NCI-H1417 (cell line): ENCODE measurements around the gene ZNF556.

Source experiments
- DNase-seq, 3 experiments: peaks; one replicate each; lab custom pipeline; 2025; lab: John Stamatoyannopoulos, UW

The ZNF556 gene

DNA sequence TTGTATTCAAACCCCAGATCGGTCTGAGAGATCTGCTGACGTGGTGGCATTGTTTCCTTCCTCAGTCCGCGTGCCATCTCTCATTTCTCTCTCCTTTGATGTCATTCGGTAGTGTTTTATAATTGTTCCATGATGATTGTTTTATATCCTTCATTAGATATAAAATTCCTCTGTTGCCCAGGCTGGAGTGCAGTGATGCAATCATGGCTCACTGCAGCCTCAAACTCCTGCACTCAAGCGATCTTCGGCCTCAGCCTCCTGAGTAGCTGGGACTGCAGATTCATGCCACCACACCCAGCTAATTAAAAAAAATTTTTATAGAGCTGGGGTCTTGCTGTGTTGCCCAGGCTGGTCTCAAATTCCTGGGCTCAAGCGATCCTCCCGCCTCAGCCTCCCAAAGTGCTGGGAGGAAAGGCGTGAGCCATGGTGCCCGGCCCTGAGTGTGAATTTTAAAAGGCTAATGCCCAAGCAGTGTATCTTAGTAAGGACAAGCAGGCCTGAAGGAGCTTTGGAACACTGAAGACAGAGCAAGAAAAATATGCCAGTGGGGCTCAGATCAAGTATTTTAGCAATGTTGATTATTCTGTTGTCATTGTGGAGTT lies 38.9 kb downstream of the ZNF556 start:
- no peak for DNase-seq

DNA sequence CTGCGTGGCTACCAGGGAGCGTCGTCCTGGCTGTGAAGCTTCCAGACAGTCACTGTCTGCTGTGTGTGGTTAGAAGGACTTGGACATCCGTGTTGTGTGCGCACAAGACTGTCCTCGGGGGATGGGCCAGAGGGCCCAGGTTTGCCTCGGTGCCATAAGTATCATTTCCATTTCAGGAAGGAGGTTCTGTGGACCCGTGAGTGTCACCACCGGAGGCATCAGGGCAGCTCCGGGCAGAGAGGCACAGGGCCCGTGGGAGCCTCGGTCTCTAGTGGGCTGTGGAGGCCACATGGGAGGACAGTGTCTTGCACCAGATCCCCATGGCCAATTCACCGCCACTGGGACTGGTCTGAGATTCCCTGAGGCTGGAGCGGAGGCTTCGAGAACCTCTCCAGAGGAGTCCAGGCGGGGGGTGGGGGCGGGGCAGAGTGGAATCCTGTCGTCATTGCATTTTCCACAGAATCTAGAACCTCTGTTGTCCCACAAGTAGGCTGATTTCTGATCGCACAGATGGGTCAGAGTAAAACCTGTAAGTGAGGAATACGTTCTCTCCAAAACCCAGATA lies 39.6 kb downstream of the ZNF556 start:
- DNase-seq, result no peak

GRCh38 chr19:2912306-2912705 lies 45.2 kb downstream of the ZNF556 start:
- DNase-seq, result no peak

- no peak for DNase-seq
Observed at GRCh38 chr19:2917275-2918184, 50.4 kb downstream of the ZNF556 start.

DNA sequence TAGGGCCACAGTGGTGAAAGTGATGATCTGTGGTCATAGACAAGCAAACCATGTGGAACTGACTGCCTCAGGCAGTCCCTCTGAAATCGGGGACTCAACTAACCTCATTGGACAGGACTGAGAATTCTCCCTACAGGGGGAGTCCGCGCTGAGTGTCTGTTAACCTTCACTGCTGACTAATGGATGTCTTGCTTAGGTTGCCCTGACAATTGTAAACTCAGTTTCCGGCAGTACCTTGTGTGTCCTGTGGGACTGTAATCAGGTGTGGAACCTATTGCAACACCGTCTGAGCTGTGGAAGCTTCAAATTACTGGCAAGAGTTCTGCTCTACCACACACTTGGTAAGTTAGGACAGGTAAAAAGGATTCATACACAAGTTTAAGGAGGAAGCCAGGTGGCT lies 55.9 kb downstream of the ZNF556 start:
- DNase-seq, result peak in 1 of 3 experiments; percentile 33

GRCh38 chr19:2923510-2923909 lies 56.4 kb downstream of the ZNF556 start:
- DNase-seq, result peak in 2 of 3 experiments; percentile 8 to 59

GRCh38 chr19:2926341-2927031 lies 59.4 kb downstream of the ZNF556 start:
- DNase-seq, result no peak

DNA sequence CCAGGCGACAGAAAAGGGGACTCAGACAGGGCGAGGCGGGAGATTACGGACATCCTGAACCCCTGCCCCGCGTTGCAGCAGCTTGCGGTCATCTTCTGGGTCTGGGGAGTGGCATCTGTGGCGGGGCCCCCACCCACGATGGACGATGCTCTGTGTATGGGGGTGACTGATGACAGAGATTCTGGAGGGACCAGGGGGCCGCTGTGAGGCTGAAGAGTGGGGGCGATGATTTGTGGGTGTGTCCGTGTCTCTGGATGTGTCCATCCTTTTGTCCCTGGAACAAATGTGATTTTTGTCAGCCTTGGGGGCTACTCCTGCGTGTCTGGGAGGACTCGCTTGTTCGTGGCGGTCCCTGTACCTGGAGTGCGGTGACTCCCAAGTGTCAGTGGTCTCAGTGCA lies 59.9 kb downstream of the ZNF556 start:
- DNase-seq, result no peak
